HK-2 (cell line): Measurements from ENCODE around the gene ASPN.

Experiments used
- DNase-seq: peaks from one replicate; pipeline ENCODE4 v3.0.0-alpha.2; 2018; ENCODE audit not compliant: unreplicated experiment

ASPN gene

GRCh38 chr9:92506184-92506857 lies 24.0 kb upstream of the ASPN start:
- no peak for DNase-seq

- no peak for DNase-seq
Measured at GRCh38 chr9:92504881-92505280, 22.6 kb upstream of the ASPN start.

GRCh38 chr9:92503156-92503555 lies 20.9 kb upstream of the ASPN start:
- no peak for DNase-seq

- no peak for DNase-seq
Measured at GRCh38 chr9:92501671-92502393, 19.5 kb upstream of the ASPN start.

GRCh38 chr9:92500725-92501124 lies 18.4 kb upstream of the ASPN start:
- no peak for DNase-seq

- no peak for DNase-seq
Measured at GRCh38 chr9:92499701-92500100, 17.4 kb upstream of the ASPN start.

- no peak for DNase-seq
Measured at GRCh38 chr9:92496396-92497176, 14.3 kb upstream of the ASPN start.

- DNase-seq, result no peak
Measured at GRCh38 chr9:92494856-92495255, 12.6 kb upstream of the ASPN start.

- no peak for DNase-seq
Measured at GRCh38 chr9:92493749-92494387, 11.6 kb upstream of the ASPN start.

- no peak for DNase-seq
Measured at GRCh38 chr9:92492781-92493401, 10.6 kb upstream of the ASPN start.

GRCh38 chr9:92488681-92489550 lies 6.6 kb upstream of the ASPN start:
- DNase-seq, result no peak

- DNase-seq, result no peak
Measured at GRCh38 chr9:92486371-92486770, 4.1 kb upstream of the ASPN start.

GRCh38 chr9:92484563-92484962 lies 2.3 kb upstream of the ASPN start:
- no peak for DNase-seq

GRCh38 chr9:92483627-92484545 lies 1.6 kb upstream of the ASPN start:
- no peak for DNase-seq

GRCh38 chr9:92482805-92483204 lies 499 bp upstream of the ASPN start:
- DNase-seq, result no peak

GRCh38 chr9:92480986-92481633 lies 1.2 kb downstream of the ASPN start:
- DNase-seq, result no peak

- DNase-seq, result no peak
Measured at GRCh38 chr9:92480291-92480771, 2.0 kb downstream of the ASPN start.

GRCh38 chr9:92479346-92479745 lies 3.0 kb downstream of the ASPN start:
- DNase-seq, result no peak

GRCh38 chr9:92478783-92479182 lies 3.5 kb downstream of the ASPN start:
- no peak for DNase-seq
